NT2/D1 (cell line): ENCODE data around the gene MT2A.

Experiments
- DNase-seq: peaks from one replicate; pipeline ENCODE4 v3.0.0-alpha.2; 2011; ENCODE audit warnings: low read depth, low spot score
- H3K27me3 ChIP-seq: 2 replicates; pipeline ENCODE4 v1.6.0; 2011; ENCODE audit warnings: mild to moderate bottlenecking; ENCODE audit not compliant: insufficient read length, insufficient read depth
- H3K36me3 ChIP-seq: 2 replicates; pipeline ENCODE4 v1.6.1; 2011; ENCODE audit warnings: mild to moderate bottlenecking, low read length, mixed read lengths; ENCODE audit not compliant: insufficient read depth, insufficient read length
- H3K4me1 ChIP-seq: 2 replicates; pipeline ENCODE4 v1.5.1; 2011; ENCODE audit not compliant: insufficient read depth, insufficient read length
- H3K4me3 ChIP-seq: 2 replicates; pipeline ENCODE4 v1.5.1; 2011; ENCODE audit warnings: low read depth; ENCODE audit not compliant: insufficient read length
- H3K9ac ChIP-seq: 2 replicates; pipeline ENCODE4 v1.6.0; 2011; ENCODE audit warnings: low read depth; ENCODE audit not compliant: insufficient read length
- H3K9me3 ChIP-seq: 2 replicates; pipeline ENCODE4 v1.5.1; 2011; ENCODE audit warnings: mild to moderate bottlenecking, low read length; ENCODE audit not compliant: insufficient read depth
- SUZ12 ChIP-seq: IDR thresholded peaks from 2 replicates; pipeline ENCODE4 v1.6.1; 2011; ENCODE audit not compliant: insufficient read length, insufficient read depth; ENCODE audit errors: extremely low read depth
- YY1 ChIP-seq: IDR thresholded peaks from 2 replicates; pipeline ENCODE4 v1.6.1; 2011; ENCODE audit not compliant: insufficient read length, insufficient read depth
- ZNF274 ChIP-seq: IDR thresholded peaks from 2 replicates; pipeline ENCODE4 v1.6.1; 2011; ENCODE audit warnings: mild to moderate bottlenecking, low read depth, low read length

The MT2A gene

DNA sequence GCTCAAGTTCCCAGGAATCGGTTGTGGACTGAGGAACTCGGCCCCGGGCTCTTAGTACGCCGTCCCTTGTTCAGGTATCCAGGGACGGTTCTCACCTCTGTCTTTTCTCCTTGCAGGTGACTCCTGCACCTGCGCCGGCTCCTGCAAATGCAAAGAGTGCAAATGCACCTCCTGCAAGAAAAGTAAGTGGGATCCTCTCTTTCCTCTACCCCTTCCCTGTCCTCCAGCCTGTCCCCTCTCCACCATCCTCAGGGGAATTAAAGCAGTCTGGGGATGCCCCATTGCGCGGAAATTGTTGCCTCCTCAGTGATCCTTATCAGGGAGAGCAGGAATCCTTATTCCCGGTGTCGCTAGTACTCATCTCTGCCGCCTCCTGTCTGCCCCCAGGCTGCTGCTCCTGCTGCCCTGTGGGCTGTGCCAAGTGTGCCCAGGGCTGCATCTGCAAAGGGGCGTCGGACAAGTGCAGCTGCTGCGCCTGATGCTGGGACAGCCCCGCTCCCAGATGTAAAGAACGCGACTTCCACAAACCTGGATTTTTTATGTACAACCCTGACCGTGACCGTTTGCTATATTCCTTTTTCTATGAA is 585 bp downstream of the MT2A start:
- Histone ChIP-seq H3K36me3 (peaks cover 6% of the 10 kb centered on the region), H3K4me3 (peak overlapping the region; percentile 68), H3K4me1 (peaks cover 17% of the 10 kb centered on the region), H3K27me3 (no peaks in the 10 kb centered on the region), H3K9me3 (no peaks in the 10 kb centered on the region), H3K9ac (peak overlapping the region; percentile 81)
- TF ChIP-seq YY1 = no peak
- no peak for TF ChIP-seq ZNF274
- TF ChIP-seq SUZ12 = no peak
- DNase-seq = no peak

- peak overlapping the region; percentile 68 for H3K4me3 ChIP-seq
- DNase-seq = no peak
- peaks cover 6% of the 10 kb centered on the region for H3K36me3 ChIP-seq
- H3K27me3 ChIP-seq = no peaks in the 10 kb centered on the region
- TF ChIP-seq SUZ12 (no peak), ZNF274 (no peak), YY1 (no peak)
- H3K9ac ChIP-seq = peak overlapping the region; percentile 81
- peaks cover 17% of the 10 kb centered on the region for H3K4me1 ChIP-seq
- no peaks in the 10 kb centered on the region for H3K9me3 ChIP-seq
Measured at GRCh38 chr16:56609463-56609921, 1.1 kb downstream of the MT2A start.

GRCh38 chr16:56610017-56610608 is 1.7 kb downstream of the MT2A start:
- H3K4me1 ChIP-seq = peaks cover 17% of the 10 kb centered on the region
- no peaks in the 10 kb centered on the region for H3K9me3 ChIP-seq
- no peak for DNase-seq
- peaks cover 6% of the 10 kb centered on the region for H3K36me3 ChIP-seq
- TF ChIP-seq YY1 (no peak), SUZ12 (no peak), ZNF274 (no peak)
- H3K27me3 ChIP-seq = no peaks in the 10 kb centered on the region
- H3K4me3 ChIP-seq = peak overlapping the region; percentile 5
- H3K9ac ChIP-seq = peak overlapping the region; percentile 27

DNA sequence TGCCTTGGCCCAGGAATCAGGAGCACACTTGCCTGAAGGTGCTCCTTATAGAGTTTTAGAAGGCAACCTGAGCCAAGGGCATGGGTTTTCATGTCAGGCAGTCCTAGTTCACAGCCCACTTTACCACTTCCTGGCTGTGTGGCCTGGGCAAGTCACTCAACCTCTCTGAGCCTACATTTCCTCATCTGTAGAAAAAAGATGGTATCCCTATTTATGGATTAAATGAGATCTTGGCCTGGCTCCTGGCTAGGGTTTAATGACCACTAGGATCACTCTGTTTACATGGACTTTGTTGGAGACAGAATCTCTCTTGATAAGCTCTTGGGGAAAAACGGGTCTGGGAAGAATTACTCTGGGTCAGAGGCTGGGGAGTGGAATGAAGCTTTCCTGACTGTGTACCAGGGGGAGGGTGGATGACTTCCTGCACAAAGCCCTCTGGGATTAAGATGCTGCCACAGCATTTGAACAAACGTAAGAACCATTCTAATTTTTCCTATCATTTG is 2.3 kb downstream of the MT2A start:
- Histone ChIP-seq H3K4me3 (no peak overlapping the region), H3K9ac (peak overlapping the region; percentile 3), H3K9me3 (no peaks in the 10 kb centered on the region), H3K36me3 (peaks cover 6% of the 10 kb centered on the region), H3K27me3 (no peaks in the 10 kb centered on the region), H3K4me1 (peaks cover 17% of the 10 kb centered on the region)
- DNase-seq = no peak
- no peak for TF ChIP-seq YY1

GRCh38 chr16:56611281-56611833 is 3.0 kb downstream of the MT2A start:
- H3K4me3 ChIP-seq = no peak overlapping the region
- no peak for TF ChIP-seq SUZ12
- no peak for TF ChIP-seq YY1
- no peak for TF ChIP-seq ZNF274
- DNase-seq = no peak

GRCh38 chr16:56613706-56614105 is 5.3 kb downstream of the MT2A start:
- no peak for DNase-seq

More at GRCh38 chr16:56611281-56611833, 3.0 kb downstream of the MT2A start:
- peaks cover 4% of the 10 kb centered on the region for H3K27me3 ChIP-seq
- H3K9me3 ChIP-seq = no peaks in the 10 kb centered on the region
- H3K9ac ChIP-seq = no peak overlapping the region
- H3K36me3 ChIP-seq = peaks cover 6% of the 10 kb centered on the region
- peaks cover 17% of the 10 kb centered on the region for H3K4me1 ChIP-seq

DNA sequence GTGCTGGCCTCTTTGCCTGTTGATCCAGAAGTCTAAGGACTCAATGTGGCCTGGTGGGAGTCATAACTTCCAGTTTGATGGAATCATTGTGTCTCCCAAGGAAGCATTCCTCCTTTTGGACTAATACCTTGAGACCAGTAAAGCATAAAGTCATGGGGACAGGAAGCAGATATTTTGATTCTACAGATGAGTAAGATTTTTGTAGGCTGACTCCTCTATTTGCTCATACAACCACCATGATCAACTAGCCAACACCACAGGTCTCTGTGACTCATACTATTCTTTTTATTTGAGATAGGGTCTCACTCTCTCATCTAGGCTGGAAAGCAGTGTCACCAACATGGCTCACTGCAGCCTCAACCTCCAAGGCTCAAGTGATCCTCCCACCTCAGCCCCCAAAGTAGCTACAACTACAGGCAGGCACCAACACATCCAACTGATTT is 6.2 kb downstream of the MT2A start:
- peaks cover 16% of the 10 kb centered on the region for H3K4me1 ChIP-seq
- H3K9ac ChIP-seq = no peak overlapping the region
- H3K36me3 ChIP-seq = no peaks in the 10 kb centered on the region
- DNase-seq = no peak
- H3K9me3 ChIP-seq = no peaks in the 10 kb centered on the region
- no peak overlapping the region for H3K4me3 ChIP-seq
- TF ChIP-seq YY1 (no peak), SUZ12 (no peak)
- peaks cover 33% of the 10 kb centered on the region for H3K27me3 ChIP-seq

More at GRCh38 chr16:56613706-56614105, 5.3 kb downstream of the MT2A start:
- TF ChIP-seq ZNF274 (no peak), SUZ12 (no peak)
- Histone ChIP-seq H3K4me1 (peaks cover 16% of the 10 kb centered on the region), H3K4me3 (no peak overlapping the region), H3K9me3 (no peaks in the 10 kb centered on the region), H3K27me3 (peaks cover 28% of the 10 kb centered on the region), H3K36me3 (peaks cover 5% of the 10 kb centered on the region), H3K9ac (no peak overlapping the region)
